Colonic mucosa (tissue), 4 donors: ENCODE measurements around the gene PIGP. TPM values are rescaled to one million over a fixed set of nuclear protein-coding genes. Genes with fewer than 3 reads are reported as not detected.

Experiments used
- DNase-seq: peaks from one replicate; pipeline ENCODE4 v3.0.0-alpha.2; 2020
- H3K27ac ChIP-seq: fragments of 200-600 bp; one replicate; pipeline ENCODE4 v1.8.0; 2021
- H3K27me3 ChIP-seq: fragments of 200-600 bp; one replicate; pipeline ENCODE4 v1.8.0; 2021
- H3K36me3 ChIP-seq: fragments of 200-600 bp; one replicate; pipeline ENCODE4 v1.8.0; 2021
- H3K4me1 ChIP-seq: fragments of 200-600 bp; one replicate; pipeline ENCODE4 v1.8.0; 2021; ENCODE audit warnings: mild to moderate bottlenecking
- H3K4me3 ChIP-seq: fragments of 200-600 bp; one replicate; pipeline ENCODE4 v1.8.0; 2021
- H3K9ac ChIP-seq, 2 donors: one replicate each; pipeline ENCODE4 v1.7.0; 2013; ENCODE audit warnings: control low read depth in 2 of 2, low read depth in 2 of 2, low read length in 2 of 2
- H3K9me3 ChIP-seq: fragments of 200-600 bp; one replicate; pipeline ENCODE4 v1.8.0; 2021
- intact Hi-C: fragments of 100-400 bp; cut with DNase I; formaldehyde crosslinking; loops from one replicate; pipeline ENCODE4 v1.14.1; 2022
- total RNA-seq, 2 donors: library from RNA; stranded (reverse); fragmentation: NEBNext Ultra II Directional in 1 of 2; extraction: Animal tissue kit (Norgen Biotek cat#: 25700) in 1 of 2; gene quantifications; one replicate each; pipeline ENCODE4 v1.2.1, GENCODE V29; 2021
- TF ChIP-seq, protein P1 (sequence below): fragments of 200-600 bp; IDR thresholded peaks from one replicate; pipeline ENCODE4 v1.8.0; 2022; ENCODE audit warnings: antibody characterized with exemption, mild to moderate bottlenecking
- donor health status: healthy.
- donor health status: DM: no; HTN: no; CAD: no.
- donor health status: DM: no; HTN: no; CAD: no.

Gene PIGP
- total RNA-seq, 2 donors from 2014 or later: 19.8 to 28.8 TPM

DNA sequence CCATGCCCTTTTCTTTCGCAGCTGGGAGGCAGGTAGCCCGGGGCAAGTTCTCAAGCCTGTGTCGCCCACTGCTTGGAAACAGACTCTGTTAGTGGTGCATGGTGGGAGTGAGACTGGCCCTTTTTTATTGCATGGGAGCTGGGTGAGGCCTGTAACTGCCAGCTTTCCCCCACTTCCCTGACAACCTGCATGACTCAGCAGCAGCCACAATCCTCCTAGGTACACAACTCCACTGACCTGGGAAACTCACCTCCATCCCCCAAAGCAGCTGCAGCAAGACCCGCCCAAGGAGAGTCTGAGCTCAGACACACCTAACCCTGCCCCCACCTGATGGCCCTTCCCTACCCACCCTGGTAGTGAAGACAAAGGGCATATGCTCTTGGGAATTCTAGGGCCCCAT lies 25.8 kb downstream of the PIGP start:
- Histone ChIP-seq H3K4me1 (no peaks in the 10 kb centered on the region), H3K36me3 (no peaks in the 10 kb centered on the region), H3K9ac (peak overlapping the region in 1 of 2 donors; percentile 18), H3K9me3 (no peaks in the 10 kb centered on the region), H3K27ac (peak overlapping the region; percentile 68), H3K27me3 (no peaks in the 10 kb centered on the region), H3K4me3 (no peak overlapping the region)
- intact Hi-C loops: no loop called here
- peak; percentile 89 for DNase-seq
- TF ChIP-seq, protein P1, sequence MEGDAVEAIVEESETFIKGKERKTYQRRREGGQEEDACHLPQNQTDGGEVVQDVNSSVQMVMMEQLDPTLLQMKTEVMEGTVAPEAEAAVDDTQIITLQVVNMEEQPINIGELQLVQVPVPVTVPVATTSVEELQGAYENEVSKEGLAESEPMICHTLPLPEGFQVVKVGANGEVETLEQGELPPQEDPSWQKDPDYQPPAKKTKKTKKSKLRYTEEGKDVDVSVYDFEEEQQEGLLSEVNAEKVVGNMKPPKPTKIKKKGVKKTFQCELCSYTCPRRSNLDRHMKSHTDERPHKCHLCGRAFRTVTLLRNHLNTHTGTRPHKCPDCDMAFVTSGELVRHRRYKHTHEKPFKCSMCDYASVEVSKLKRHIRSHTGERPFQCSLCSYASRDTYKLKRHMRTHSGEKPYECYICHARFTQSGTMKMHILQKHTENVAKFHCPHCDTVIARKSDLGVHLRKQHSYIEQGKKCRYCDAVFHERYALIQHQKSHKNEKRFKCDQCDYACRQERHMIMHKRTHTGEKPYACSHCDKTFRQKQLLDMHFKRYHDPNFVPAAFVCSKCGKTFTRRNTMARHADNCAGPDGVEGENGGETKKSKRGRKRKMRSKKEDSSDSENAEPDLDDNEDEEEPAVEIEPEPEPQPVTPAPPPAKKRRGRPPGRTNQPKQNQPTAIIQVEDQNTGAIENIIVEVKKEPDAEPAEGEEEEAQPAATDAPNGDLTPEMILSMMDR: no peak

DNA sequence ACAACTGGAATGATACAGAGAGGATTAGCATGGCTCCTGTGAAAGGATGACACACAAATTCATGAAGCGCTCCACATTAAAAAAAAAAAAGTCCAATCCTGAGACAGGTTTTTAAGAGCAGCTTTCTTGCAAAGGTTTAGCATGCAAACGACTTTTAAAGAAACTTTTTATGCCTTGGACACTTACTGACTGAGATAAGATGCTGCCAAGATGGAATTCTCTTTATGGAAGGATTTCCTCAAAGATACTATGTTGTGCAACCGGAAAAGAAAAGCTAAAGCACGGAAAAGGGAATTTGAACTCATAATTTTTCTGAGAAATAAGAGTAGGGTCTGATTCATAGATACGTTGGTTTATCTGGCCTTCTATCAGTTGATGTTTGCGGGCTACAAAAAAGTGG lies 27.3 kb downstream of the PIGP start:
- H3K27ac ChIP-seq: no peak overlapping the region
- DNase-seq: no peak
- no peaks in the 10 kb centered on the region for H3K36me3 ChIP-seq
- intact Hi-C loops: no loop called here
- no peaks in the 10 kb centered on the region for H3K9me3 ChIP-seq
- TF ChIP-seq, protein P1: no peak
- no peaks in the 10 kb centered on the region for H3K4me1 ChIP-seq
- no peak overlapping the region for H3K9ac ChIP-seq
- no peak overlapping the region for H3K4me3 ChIP-seq
- no peaks in the 10 kb centered on the region for H3K27me3 ChIP-seq

DNA sequence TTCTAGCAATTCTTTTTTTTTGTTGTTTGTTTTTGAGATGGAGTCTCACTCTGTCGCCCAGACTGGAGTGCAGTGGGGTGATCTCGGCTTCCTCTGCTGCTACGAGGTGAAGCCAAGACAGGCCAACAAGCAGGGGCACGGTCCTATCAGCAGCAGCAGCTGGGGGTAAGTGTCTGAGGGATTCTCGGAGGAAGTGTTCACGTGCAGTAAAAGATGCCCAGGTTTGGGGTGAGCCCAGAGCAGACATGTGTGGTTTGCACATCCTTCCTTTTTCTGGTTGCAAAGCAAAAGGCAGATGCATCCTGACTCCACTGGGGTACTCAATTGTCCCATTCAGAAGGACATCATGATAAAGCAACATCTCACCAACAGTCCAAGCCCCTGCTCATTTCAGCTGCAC lies 27.7 kb downstream of the PIGP start:
- Histone ChIP-seq H3K36me3 (no peaks in the 10 kb centered on the region), H3K4me1 (no peaks in the 10 kb centered on the region), H3K9me3 (no peaks in the 10 kb centered on the region), H3K27me3 (no peaks in the 10 kb centered on the region), H3K4me3 (no peak overlapping the region), H3K27ac (no peak overlapping the region), H3K9ac (no peak overlapping the region)
- no peak for DNase-seq
- intact Hi-C loops: no loop called here
- TF ChIP-seq, protein P1: no peak

DNA sequence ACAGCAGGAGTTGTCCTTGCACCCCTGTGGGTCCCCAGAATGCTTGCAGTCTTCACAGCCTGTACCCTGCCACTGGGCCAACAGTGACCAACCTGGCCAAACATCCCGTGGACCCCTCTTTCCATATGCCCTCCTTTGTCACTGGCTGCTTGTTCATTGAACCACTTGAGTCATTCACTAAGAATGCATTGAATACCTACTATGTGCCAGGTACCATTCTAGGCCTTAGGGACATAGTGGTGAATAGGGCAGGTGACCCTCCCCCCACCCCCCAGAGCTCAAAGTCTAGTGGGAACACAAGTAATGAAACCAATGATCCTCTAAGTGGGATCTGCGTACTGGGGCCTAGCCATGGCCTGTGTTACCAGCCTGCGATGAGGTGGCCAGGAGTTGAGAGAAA lies 28.2 kb downstream of the PIGP start:
- Histone ChIP-seq H3K27me3 (no peaks in the 10 kb centered on the region), H3K36me3 (no peaks in the 10 kb centered on the region), H3K9me3 (no peaks in the 10 kb centered on the region), H3K9ac (no peak overlapping the region), H3K4me1 (no peaks in the 10 kb centered on the region), H3K27ac (no peak overlapping the region), H3K4me3 (no peak overlapping the region)
- intact Hi-C loops: no loop called here
- no peak for DNase-seq
- TF ChIP-seq, protein P1: no peak

DNA sequence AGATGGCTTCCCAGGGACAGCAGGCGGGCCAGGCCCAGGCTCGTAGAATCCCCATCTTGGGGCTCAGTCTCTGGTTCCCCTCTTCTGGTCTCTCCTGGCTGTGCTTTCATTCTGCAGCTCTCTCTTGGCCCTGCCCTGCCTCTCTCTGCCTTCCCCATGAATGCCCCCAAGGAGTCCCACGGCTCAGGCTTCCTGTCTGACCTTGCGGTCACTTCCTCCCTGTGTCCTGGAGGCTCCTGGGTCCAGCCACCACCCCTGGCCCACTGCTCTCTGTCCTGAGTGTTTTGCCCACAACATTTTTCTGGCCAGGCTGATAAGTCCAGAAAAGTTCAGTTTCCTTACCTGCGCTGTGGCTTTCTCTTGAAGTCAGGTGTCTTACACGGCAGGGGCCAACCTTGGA lies 29.1 kb downstream of the PIGP start:
- H3K4me3 ChIP-seq: no peak overlapping the region
- TF ChIP-seq, protein P1: no peak
- no peak overlapping the region for H3K9ac ChIP-seq
- no peaks in the 10 kb centered on the region for H3K36me3 ChIP-seq
- intact Hi-C loops: no loop called here
- DNase-seq: no peak
- no peak overlapping the region for H3K27ac ChIP-seq
- no peaks in the 10 kb centered on the region for H3K4me1 ChIP-seq
- no peaks in the 10 kb centered on the region for H3K27me3 ChIP-seq
- H3K9me3 ChIP-seq: no peaks in the 10 kb centered on the region
